ENCODE data around the gene ARHGAP9.
"Not testable (repeated sequence)": the region's sequence is repeated elsewhere in the genome, so short reads cannot be mapped to it uniquely, and the experiment has no call there.

ARHGAP9 gene

GRCh38 chr12:57517187-57517586 is 37.5 kb upstream of the ARHGAP9 start:
- DNase-seq: no peak

GRCh38 chr12:57516617-57517153 is 37.0 kb upstream of the ARHGAP9 start:
- no peak for DNase-seq

- no peak for DNase-seq
These were observed 36.4 kb upstream of the ARHGAP9 start for GRCh38 chr12:57515934-57516541.

- no peak for DNase-seq
These were observed 35.8 kb upstream of the ARHGAP9 start for GRCh38 chr12:57515408-57515933.

GRCh38 chr12:57514720-57515407 is 35.2 kb upstream of the ARHGAP9 start:
- no peak for DNase-seq

GRCh38 chr12:57514246-57514645 is 34.6 kb upstream of the ARHGAP9 start:
- not testable (repeated sequence) for DNase-seq

GRCh38 chr12:57513677-57514076 is 34.0 kb upstream of the ARHGAP9 start:
- not testable (repeated sequence) for DNase-seq

GRCh38 chr12:57513266-57513665 is 33.6 kb upstream of the ARHGAP9 start:
- no peak for DNase-seq

- DNase-seq: no peak
These were observed 33.0 kb upstream of the ARHGAP9 start for GRCh38 chr12:57512665-57513064.

- no peak for DNase-seq
These were observed 32.1 kb upstream of the ARHGAP9 start for GRCh38 chr12:57511588-57512325.

GRCh38 chr12:57511161-57511560 is 31.5 kb upstream of the ARHGAP9 start:
- no peak for DNase-seq

GRCh38 chr12:57507796-57508195 is 28.1 kb upstream of the ARHGAP9 start:
- not testable (repeated sequence) for DNase-seq

GRCh38 chr12:57506541-57506940 is 26.9 kb upstream of the ARHGAP9 start:
- DNase-seq: not testable (repeated sequence)

GRCh38 chr12:57502311-57502969 is 22.8 kb upstream of the ARHGAP9 start:
- DNase-seq: not testable (repeated sequence)

- no peak for DNase-seq
These were observed 20.5 kb upstream of the ARHGAP9 start for GRCh38 chr12:57500213-57500612.

GRCh38 chr12:57498571-57498970 is 18.9 kb upstream of the ARHGAP9 start:
- DNase-seq: no peak

- DNase-seq: no peak
These were observed 18.5 kb upstream of the ARHGAP9 start for GRCh38 chr12:57498132-57498502.

- DNase-seq: no peak
These were observed 17.8 kb upstream of the ARHGAP9 start for GRCh38 chr12:57497223-57498131.

GRCh38 chr12:57496822-57497221 is 17.2 kb upstream of the ARHGAP9 start:
- no peak for DNase-seq

GRCh38 chr12:57495051-57495701 is 15.5 kb upstream of the ARHGAP9 start:
- not testable (repeated sequence) for DNase-seq

Measured in stimulated activated CD4-positive, alpha-beta T cell treated with anti-CD3 and anti-CD28 coated beads, Interleukin-2, amount 100 ng/mL, for 48 hours (primary cell).